HuH-7 (cell line): ENCODE data around the gene MAP7D1.
A peak's percentile ranks its signal among the peaks of the same experiment; 100 is the strongest.
"Not testable (repeated sequence)": the region's sequence is repeated elsewhere in the genome, so short reads cannot be mapped to it uniquely, and the experiment has no call there.

Experiments
- DNase-seq: peaks from one replicate; pipeline ENCODE4 v3.0.0; 2011; ENCODE audit warnings: low spot score

The MAP7D1 gene

GRCh38 chr1:36151845-36152203 is 4.1 kb upstream of the MAP7D1 start:
- DNase-seq = no peak

- no peak for DNase-seq
Observed at GRCh38 chr1:36153476-36153875, 2.5 kb upstream of the MAP7D1 start.

GRCh38 chr1:36154335-36154734 is 1.6 kb upstream of the MAP7D1 start:
- DNase-seq = no peak

- DNase-seq = no peak
Observed at GRCh38 chr1:36154765-36155407, 1.1 kb upstream of the MAP7D1 start.

GRCh38 chr1:36156329-36157114 is 562 bp downstream of the MAP7D1 start:
- peak; percentile 76 for DNase-seq

GRCh38 chr1:36157115-36157903 is 1.3 kb downstream of the MAP7D1 start:
- no peak for DNase-seq

GRCh38 chr1:36157973-36158826 is 2.2 kb downstream of the MAP7D1 start:
- DNase-seq = no peak

GRCh38 chr1:36158827-36159252 is 2.9 kb downstream of the MAP7D1 start:
- not testable (repeated sequence) for DNase-seq

GRCh38 chr1:36159614-36160387 is 3.8 kb downstream of the MAP7D1 start:
- DNase-seq = no peak

GRCh38 chr1:36160388-36160948 is 4.5 kb downstream of the MAP7D1 start:
- no peak for DNase-seq

GRCh38 chr1:36160949-36161485 is 5.1 kb downstream of the MAP7D1 start:
- DNase-seq = no peak

- no peak for DNase-seq
Observed at GRCh38 chr1:36161641-36162531, 5.9 kb downstream of the MAP7D1 start.

- DNase-seq = no peak
Observed at GRCh38 chr1:36162680-36163239, 6.8 kb downstream of the MAP7D1 start.

- no peak for DNase-seq
Observed at GRCh38 chr1:36163426-36163825, 7.5 kb downstream of the MAP7D1 start.

GRCh38 chr1:36164361-36164760 is 8.4 kb downstream of the MAP7D1 start:
- no peak for DNase-seq

GRCh38 chr1:36165145-36165544 is 9.2 kb downstream of the MAP7D1 start:
- DNase-seq = no peak

- DNase-seq = no peak
Observed at GRCh38 chr1:36166136-36166535, 10.2 kb downstream of the MAP7D1 start.

- no peak for DNase-seq
Observed at GRCh38 chr1:36166938-36167905, 11.3 kb downstream of the MAP7D1 start.
